Gastroesophageal sphincter (tissue), 3 donors: ENCODE results near the gene FGF14.

Experiments used
- EP300 ChIP-seq: sonication (generic); formaldehyde crosslinking; IDR thresholded peaks from one replicate; pipeline ENCODE4 v1.6.1; 2017; ENCODE audit warnings: antibody characterized with exemption, mild to moderate bottlenecking
- POLR2AphosphoS5 ChIP-seq: sonication (generic); formaldehyde crosslinking; IDR thresholded peaks from one replicate; pipeline ENCODE4 v1.6.1; 2017; ENCODE audit warnings: antibody characterized with exemption
- TF ChIP-seq, protein P1 (sequence below), 4 experiments: fragments of 200-600 bp in 2 of 4; fragments of 450-650 bp in 2 of 4; sonication (generic) in 1 of 4; IDR thresholded peaks; one replicate each; pipeline ENCODE4 v1.5.1; 2017 to 2019; ENCODE audit warnings: antibody characterized with exemption in 4 of 4, mild to moderate bottlenecking in 2 of 4, moderate library complexity in 2 of 4

DNA sequence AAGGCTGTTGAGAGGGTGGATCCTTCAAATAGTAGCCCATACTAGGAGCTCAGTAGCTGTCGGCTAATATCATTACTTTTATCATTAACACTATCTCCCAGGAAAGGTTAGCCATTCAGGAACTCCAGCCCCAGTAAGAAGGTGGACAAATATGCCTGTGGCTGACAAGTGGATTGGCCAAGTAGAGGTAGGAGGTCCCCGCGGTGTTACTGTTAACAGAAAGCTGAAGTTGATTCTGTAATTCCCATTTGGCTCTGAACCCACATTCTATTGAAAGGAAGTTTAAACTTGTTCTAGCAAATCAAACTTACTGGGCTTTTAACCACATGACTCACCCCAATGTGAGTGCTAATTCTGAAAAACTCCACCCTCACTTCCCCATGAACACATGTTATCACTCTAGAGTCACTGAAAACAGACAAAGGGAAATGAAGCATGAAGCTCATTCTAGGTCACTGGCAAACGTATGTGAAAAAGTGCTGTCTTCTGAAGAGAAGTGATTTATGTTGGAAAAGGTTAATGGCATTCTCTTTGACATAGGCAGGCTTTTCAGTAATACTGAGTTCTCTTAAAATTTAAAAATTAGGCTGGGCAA lies 273.5 kb downstream of the FGF14 start:
- TF ChIP-seq, protein P1, sequence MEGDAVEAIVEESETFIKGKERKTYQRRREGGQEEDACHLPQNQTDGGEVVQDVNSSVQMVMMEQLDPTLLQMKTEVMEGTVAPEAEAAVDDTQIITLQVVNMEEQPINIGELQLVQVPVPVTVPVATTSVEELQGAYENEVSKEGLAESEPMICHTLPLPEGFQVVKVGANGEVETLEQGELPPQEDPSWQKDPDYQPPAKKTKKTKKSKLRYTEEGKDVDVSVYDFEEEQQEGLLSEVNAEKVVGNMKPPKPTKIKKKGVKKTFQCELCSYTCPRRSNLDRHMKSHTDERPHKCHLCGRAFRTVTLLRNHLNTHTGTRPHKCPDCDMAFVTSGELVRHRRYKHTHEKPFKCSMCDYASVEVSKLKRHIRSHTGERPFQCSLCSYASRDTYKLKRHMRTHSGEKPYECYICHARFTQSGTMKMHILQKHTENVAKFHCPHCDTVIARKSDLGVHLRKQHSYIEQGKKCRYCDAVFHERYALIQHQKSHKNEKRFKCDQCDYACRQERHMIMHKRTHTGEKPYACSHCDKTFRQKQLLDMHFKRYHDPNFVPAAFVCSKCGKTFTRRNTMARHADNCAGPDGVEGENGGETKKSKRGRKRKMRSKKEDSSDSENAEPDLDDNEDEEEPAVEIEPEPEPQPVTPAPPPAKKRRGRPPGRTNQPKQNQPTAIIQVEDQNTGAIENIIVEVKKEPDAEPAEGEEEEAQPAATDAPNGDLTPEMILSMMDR (IDR thresholded peaks at IDR 0.05), result no peak
- TF ChIP-seq POLR2AphosphoS5, result no peak
- TF ChIP-seq EP300, result no peak
